ENCODE measurements around the gene ABCB10.

- TF ChIP-seq CTCF (IDR thresholded peaks at IDR 0.05), result no peak
- no peak for TF ChIP-seq POLR2AphosphoS5 (IDR thresholded peaks at IDR 0.05)
These were observed 16.4 kb upstream of the ABCB10 start for GRCh38 chr1:229574679-229575442.
